GM19397 (cell line): Measurements from ENCODE around the gene RASGRP3.

Experiments
- ATAC-seq: cut with Tn5 transposase; IDR thresholded peaks from one replicate; pipeline ENCODE4 v1.9.1; 2021; ENCODE audit warnings: mild to moderate bottlenecking, moderate library complexity; ENCODE audit not compliant: unreplicated experiment

The RASGRP3 gene

DNA sequence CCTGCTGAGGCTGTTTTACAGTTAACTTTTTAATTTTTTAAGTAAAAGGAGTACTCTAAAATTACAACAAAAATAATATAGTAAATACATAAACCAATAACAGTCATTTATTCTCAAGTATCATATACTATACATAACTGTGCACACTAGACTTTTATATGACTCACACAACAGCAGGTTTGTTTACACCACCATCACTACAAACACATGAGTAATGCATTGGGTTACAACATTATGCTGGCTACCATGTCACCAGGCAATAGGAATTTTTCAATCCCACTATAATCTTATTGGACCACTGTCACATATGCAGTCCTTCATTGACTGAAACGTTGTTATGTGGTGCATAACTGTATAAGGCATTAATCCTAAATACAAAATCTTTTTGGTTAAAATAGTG lies 42.5 kb downstream of the RASGRP3 start:
- ATAC-seq, result no peak

DNA sequence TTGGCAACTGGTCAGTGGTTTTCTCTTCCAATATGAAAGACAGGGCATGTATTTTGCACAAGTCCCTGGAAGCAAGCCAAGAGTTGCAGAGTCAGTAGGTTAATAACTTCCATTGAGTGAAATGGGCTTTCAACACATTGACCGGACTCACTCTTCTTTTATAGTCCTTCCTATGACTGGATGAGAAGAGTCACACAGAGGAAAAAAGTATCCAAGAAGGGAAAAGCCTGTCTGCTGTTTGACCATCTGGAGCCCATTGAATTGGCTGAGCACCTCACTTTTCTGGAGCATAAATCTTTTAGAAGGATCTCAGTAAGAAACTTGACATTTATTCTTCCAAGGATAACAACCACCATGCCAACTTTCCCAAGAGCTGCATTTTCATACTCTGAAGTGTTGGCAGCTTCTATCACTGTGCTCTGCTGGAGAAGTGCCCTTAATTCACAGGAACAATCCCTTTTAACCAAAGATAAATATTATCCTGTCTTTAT lies 45.4 kb downstream of the RASGRP3 start:
- no peak for ATAC-seq

DNA sequence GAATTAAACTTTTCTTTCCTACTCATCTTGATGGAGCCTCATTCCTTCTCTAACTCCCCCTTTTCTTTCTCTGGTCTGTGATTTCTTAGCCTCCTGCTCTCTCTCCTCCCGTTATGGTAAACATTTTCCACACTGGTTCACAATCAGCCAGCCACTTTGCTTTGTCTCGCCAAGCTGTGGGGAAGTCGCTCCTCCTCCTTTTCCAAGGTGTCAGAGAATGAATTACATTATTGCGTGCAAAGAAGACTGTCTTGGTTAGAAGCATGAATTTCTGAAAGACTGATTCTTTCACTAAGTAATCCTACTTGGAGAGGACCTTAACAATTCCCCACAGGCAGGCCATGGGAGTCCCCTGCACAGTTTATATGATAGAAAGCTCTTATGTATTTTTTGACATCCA lies 46.1 kb downstream of the RASGRP3 start:
- ATAC-seq, result no peak

DNA sequence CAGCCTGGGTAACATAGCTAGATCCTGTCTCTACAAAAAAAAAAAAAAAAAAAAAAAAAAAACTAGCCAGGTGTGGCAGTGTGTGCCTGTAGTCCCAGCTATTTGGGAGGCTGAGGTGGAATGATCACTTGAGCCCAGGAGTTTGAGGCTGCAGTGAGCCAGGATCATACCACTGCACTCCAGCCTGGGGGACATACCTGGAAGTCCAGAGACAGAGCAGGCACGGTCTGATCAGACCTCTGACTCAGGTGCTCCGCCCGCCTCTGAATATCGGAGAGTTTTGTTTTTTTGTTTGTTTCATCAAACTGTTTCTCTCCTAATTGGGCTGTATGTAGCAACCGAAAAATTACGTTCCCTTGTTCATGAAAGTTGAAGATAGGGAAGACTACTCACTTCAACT lies 49.2 kb downstream of the RASGRP3 start:
- no peak for ATAC-seq

DNA sequence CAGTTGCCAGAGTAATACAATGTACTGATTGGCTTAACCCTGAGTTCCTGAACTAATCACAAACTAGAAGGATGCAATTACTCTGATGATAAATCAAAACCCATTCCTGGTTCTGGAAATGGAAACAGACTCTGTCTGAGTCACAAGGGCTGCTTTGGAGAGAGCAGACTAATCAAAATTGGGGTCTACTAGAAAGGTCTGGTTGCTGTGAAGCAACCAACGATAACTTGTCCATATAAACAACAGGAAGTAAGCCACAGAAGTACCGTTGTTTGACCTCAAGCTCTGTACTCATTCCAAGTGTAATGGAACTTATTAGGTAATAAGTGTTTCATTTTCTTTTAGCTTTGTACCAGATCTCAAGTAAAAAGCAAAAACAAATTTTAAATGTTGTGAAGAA lies 49.7 kb downstream of the RASGRP3 start:
- ATAC-seq, result no peak

DNA sequence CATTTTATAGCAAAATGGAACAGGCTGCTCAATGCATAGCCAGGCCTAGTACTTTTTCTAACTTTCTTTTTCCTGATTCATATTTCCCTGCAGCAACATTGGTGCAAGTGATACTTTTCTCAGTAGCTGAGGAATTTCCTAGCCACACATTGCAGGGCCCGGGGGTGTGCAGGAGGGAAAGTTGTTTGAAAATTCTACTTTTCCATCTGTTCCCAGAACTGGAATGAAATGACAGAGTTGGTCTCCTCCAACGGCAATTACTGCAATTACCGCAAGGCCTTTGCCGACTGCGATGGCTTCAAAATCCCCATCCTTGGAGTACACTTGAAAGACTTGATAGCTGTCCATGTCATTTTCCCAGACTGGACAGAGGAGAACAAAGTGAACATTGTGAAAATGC lies 50.5 kb downstream of the RASGRP3 start:
- no peak for ATAC-seq

DNA sequence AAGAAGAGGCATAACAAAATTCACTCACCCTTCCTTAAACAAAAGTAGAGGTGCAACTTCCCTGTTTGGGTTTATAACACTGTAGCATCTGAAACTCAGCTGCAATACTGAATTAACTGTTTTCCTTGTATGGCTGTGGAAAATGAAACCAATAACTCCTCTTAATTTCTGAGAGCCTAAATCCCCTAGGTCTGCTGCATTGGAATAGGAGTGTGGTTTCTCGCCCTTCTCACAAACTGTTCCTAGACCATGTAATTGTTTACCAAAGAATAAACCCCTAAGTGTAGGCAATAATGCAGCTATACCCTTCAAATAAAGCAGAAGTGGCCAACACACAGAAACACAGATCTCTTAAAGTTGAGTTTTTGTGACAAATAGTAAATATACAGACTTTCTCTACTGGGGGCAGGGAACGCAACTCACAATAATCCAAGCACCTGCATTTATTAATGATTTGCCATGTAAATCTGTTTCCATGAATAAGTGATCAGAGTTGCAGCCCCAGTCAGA lies 52.0 kb downstream of the RASGRP3 start:
- ATAC-seq, result no peak

DNA sequence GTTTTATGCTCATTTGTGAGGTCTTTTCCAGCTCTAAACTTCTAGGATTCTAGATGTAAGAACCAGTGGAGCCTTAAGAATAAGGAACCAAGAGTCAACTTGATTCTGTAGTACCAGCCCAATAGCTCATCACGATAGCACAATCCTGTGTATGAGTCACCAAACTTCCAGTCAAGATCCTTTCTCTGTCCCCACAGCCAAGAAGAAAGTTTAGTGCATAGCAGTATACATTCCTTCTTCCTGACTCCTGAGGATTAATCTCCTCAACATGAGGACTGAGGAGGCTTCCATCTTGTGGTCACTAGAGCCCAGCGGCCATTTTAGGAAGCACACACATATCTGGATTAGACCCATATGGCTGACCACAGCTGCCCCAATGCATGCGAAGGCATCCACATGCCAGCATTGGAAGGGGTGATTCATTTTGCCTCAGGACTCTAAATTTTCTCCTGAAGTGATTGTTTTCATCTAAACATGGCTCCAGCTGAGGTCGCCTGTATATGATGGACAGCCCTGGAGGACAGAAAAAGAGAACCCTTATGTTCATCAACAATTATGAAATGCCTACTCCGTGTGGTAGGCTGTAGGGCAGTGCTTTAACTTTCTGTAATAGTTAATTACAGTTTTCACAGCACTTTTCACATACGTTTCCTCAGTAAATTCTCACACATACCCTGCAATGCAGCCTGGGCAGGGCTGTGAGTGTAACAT lies 53.5 kb downstream of the RASGRP3 start:
- no peak for ATAC-seq

DNA sequence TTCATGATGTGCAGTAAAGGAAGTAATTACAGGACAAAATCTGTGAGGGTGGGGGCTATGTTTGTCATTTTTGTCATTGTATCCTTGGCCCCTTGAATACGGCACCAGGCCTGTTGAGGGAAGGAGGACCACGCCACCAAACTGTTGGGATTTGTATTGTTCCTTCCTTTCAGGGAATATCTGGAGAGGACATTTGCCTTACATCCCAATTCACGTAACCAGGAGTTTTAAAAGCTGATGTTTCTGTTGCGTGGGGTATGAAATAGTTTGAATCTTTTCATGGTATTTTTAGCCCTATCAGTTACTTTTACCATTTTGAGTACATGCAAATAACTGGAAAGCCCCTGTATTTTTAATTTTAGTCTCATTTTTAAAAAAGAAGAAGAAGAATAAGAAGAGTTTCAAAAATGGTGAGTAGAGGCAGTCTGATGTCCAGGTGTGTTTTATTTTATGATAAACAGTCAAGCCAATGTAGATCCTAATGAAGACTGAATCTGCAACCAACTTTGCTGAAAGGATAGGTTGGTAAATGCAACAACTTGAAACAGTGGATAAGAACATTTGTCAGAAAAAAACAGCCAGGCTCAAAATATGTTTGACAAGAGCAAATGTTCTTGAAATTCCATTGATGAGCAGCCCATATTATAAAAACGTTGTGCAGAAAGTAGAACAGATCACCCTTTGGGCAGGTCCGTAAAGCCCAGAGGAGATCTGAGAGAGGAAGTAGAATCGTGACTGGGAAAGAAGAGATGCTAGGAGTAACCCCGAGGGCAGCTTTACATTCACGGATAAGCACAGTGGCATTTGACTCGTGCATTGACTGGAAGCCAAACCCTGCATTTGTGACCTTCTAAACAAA lies 54.5 kb downstream of the RASGRP3 start:
- ATAC-seq, result no peak

DNA sequence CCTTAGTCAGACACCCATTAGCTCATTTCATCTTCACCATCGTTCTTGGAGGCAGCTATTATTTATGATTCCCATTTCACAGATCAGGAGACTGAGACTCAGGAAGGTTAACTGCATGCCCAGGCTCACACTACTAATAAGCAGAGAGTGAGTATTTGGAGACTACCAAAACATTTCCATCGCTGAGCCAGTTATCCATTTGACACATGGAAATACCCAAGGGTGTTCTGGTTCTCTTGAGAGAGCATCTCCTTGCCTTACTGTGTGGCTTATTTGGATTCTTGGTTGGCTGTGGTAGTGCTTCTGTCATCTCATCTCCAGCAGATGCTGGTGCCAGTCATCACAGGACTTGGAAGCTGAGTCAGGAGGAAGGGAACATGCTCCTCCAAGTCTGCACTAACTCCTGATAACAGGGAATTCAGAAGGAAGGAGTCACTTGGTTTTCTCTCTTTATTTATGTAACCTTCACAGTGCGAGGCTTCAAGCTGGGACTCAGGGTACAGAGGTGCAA lies 55.2 kb downstream of the RASGRP3 start:
- no peak for ATAC-seq

DNA sequence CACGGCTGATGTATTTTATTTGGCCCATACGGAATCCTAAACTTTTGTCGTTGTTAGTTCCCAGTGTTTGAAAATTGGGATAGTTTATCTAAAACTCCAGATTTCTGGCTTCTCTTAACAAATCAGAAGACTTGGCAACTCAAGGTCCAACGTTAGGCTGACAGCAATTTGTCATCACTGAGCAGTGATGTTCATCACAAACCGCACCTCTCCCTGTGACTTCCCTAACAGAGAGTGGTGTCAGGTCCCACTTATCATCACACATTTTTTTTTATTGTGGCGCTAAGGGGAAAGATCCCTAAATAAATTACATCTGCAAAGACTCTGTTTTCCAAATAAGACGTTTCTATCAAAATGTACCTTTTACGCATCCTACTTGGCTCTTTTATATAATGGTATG lies 55.7 kb downstream of the RASGRP3 start:
- no peak for ATAC-seq

DNA sequence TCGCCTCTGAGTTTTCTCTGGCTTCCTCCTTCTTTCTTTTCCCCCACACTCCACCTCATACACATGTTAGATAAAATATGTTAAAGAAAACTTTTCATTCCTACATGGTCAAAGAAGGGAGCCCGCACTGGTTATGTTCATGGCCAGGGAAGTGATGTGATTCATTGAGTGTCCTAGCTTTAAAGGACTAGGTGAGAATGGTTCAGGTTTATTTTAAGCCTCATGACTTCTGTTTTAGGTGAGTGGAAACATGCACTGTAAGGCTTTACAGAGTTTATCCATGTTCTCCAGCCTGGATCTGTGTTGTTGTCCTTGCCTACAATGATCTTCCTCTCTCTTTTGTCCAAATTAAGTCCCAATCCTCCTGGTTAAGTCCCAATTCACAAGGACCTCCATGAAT lies 56.5 kb downstream of the RASGRP3 start:
- no peak for ATAC-seq

DNA sequence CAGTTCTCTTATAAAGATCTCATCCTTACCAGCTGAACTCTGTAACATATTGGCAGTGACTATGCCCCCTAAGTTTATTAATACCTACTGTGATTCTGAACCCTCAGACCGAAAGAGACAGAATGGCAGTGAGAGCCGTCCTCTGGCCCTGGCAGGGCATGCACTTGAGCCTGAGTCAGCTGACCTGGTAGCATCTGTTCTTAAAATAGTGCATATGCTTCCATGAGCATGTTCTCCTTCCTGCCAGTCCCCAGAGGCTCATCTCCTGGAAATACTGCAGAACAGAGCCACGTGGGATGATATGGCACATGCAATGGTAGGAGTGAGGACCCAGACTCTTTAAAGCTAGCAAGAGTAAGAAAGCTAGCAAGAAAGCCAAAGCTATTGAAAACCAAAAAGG lies 59.0 kb downstream of the RASGRP3 start:
- no peak for ATAC-seq

DNA sequence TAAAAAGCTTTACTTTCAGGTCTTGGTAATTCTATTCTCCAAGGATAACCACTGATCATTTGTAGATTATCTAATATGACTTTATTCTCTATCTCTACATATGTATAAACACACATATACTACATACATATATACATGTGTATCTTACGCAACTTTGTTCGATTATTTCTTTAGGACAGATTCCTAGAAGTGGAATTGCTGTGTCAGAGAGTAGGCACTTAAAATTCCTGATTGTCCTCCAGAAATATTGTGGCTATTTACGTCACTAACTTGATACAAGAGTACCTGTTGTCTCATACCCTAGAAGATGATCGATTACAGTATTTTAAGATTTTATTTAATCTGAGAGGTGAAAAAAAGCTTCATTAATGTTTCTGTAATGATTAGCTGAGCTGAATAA lies 64.8 kb downstream of the RASGRP3 start:
- ATAC-seq, result no peak

DNA sequence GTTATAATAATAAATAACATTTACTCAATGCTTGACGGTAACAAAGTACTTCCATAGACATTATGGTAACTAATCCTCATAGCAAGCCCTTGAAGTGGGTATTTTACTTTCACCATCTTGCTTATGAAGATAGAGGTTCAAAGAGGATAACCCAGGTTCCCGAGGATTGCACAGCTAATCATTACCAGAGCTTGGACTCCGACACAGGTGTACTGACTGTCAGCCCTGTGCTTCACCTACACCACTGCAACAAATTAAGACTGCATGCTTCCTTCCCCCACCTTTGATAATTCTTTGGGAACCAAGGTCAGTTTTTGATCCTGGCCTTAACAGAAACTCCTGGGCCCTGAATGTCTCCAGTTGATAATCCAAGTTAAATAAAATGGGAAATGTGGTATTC lies 73.8 kb downstream of the RASGRP3 start:
- ATAC-seq, result no peak

DNA sequence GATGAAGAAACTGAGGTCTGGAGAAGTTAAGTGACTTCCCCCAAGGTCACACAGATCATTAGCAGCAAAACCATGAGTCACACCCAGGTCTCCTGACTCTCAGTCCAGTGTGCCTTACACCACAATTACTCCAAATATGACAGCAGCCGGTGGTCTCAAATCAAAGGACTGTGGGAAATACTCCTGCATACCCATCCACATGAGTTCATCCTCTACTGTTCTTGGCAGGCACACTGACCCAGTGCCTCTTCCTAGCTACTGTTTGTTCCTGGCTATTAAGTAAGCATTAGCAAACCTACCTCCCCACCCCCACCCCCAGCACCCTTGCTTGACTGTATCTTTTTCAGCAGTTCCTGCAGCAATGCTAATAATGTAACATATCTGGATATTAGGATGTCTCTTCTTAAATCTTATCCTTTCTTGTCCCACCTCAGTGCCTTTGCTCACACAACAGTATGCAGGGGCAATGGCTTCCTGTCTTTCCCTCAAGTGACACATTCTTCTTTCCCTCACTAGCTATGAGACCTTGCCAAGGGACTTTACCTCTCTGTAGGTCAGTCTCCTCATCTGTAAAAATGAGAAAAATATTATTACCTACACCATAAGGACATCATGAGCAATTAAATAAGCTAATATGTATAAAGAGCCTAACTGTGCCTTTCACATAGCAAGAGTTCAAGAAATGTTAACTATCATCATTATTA lies 76.5 kb downstream of the RASGRP3 start:
- no peak for ATAC-seq

DNA sequence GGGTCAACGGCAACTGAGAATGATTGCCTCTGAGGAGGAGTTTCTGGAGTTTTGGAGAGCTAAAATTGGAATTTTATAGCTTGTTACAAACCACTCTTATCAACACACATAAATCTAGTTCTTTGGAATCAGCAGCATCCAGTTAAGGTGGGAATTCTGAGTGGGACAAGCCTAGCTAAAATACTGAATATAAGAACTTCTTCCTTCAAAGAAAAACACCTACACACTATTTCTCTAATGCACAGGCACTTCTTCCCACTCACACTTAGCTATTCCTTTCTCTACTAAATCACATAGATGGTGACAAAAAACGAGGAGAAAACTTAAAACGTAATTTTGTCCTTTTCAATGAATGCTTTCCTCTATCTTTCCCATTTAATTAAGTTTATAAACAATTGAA lies 79.2 kb downstream of the RASGRP3 start:
- ATAC-seq, result no peak

DNA sequence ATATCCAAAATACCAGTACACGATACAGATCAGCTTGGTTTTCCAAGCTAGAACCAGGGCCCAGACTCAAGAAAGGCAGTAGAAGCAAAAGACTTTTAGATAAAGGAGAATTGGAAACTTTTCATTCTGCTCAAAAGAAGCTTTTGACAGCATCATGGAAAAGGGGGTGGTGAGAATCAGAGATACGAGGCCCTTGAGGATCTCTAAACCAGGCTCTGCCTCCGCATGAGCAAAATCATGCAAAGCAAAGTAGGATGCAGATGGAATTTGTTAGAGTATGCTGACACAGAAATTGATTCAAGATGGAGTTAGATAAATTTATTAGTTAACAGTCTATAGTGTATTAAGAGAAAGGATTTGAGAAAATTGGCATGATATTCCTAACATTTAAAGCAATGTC lies 82.9 kb downstream of the RASGRP3 start:
- no peak for ATAC-seq

DNA sequence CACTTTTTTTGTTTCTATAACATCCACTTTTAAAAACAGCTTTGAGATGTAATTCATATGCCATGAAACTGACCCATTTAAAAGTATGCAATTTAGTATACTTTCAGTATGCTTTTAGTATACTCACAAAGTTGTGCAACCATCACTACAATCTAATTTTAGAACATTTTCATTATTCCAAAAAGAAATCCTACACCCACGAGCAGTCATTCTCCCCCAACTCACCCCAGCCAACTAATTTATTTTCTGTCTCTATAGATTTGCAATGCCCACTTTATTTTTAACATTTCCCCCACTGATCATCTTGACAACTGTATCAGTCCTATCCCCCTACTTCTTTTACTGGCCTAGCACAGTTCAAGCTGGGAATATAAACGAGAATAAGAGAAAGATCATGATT lies 83.6 kb downstream of the RASGRP3 start:
- ATAC-seq, result no peak

DNA sequence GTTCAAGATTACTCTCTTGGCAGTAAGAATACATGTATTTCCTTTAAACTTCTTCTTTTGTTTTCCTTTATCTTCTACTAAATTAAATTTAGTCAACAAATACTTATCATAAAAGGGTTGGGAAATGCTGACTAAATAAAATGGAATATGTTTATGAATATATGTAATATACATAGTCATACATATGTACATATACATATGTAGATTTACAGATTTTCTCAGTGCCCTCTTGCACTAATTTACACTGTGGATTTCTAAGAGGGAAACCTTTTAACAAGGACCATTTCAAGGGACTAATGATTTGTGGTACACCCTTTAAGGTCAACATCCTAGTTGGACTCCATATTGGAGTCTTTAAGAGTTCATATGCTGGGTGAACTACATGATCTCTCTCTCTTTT lies 85.4 kb downstream of the RASGRP3 start:
- no peak for ATAC-seq

DNA sequence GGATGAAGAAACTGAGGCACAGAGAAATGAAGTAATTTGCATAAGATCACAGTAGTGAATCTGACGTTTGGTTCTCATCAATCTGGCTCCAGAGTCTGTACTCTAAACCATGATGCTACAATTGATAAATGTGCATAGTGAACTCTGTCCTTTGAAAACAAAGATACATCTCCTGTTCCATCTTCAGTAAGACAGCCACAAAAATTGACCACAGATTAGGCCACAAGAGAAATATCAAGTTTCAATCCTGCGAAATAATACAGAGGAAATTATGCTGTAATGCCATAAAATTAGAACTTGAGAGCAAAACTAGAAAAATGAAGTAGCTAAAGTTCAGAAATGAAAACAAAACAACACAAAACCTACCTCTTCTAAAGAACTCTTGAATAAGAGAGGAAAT lies 94.2 kb downstream of the RASGRP3 start:
- no peak for ATAC-seq
